Kidney tubule cell (primary cell): ENCODE measurements around the gene CHODL.

Source experiments
- DNase-seq: peaks from one replicate; pipeline ENCODE4 v3.0.0-alpha.2; 2018; ENCODE audit warnings: low spot score

CHODL gene, protein sequence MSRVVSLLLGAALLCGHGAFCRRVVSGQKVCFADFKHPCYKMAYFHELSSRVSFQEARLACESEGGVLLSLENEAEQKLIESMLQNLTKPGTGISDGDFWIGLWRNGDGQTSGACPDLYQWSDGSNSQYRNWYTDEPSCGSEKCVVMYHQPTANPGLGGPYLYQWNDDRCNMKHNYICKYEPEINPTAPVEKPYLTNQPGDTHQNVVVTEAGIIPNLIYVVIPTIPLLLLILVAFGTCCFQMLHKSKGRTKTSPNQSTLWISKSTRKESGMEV

GRCh38 chr21:18244671-18245463, at the start of gene CHODL:
CHODL (plus strand) TSS chr21:18244833; CDS start chr21:18245224, 391 bp downstream.
- DNase-seq: peak; percentile 3

- DNase-seq: no peak
These were observed 39.7 kb upstream of the CHODL start for GRCh38 chr21:18204931-18205330.

DNA sequence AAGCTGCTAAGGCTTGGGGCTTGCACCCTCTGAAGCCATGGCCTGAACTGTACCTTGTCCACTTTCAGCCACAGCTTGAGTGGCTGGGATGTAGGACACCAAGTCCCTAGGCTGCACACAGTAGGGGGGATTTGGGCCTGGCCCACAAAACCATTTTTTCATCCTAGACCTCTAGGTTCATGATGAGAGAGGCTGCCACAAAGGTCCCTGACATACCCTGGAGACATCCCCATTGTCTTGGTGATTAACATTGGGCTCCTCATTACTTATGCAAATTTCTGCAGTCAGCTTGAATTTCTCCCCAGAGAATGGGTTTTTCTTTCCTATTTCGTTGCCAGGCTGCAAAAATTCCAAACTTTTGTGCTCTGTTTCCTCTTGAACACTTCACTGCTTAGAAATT, 26.3 kb upstream of the CHODL start:
- no peak for DNase-seq

GRCh38 chr21:18220498-18220897, 24.1 kb upstream of the CHODL start:
- no peak for DNase-seq

GRCh38 chr21:18222346-18222745, 22.3 kb upstream of the CHODL start:
- no peak for DNase-seq

DNA sequence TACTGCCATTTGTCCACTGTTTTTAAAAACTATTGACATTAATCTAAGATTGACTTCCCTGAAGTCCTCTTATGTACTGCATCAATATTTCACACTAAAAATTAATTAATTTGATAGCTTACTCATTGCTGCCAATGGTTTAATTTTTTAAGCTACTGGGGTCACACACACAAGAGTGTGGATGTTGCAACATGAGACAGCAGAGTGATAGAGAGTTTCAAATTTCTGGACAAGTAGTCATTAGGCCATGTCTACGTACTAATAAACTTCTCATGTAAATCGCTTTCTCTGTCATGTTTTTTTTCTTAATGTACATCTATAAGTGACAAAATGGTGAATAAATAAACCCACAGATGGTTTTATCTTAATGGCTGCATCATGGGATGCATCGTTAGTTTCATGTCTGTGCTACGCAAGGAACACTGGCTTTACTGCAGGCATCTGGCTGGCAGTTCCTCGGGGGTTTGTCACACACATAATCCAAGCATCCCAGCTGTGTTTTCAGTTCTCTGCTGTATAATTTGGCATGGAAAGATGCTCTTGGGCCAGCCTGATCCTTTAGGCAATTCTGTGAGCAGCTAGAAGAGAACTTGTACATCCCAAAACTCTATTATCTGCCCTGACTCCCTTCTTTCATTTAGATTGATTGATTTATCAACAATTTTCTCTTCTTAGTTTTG, 16.4 kb upstream of the CHODL start:
- no peak for DNase-seq

GRCh38 chr21:18235545-18235944, 9.1 kb upstream of the CHODL start:
- DNase-seq: no peak

- peak; percentile 15 for DNase-seq
These were observed 883 bp downstream of the CHODL start for GRCh38 chr21:18245464-18245967.

DNA sequence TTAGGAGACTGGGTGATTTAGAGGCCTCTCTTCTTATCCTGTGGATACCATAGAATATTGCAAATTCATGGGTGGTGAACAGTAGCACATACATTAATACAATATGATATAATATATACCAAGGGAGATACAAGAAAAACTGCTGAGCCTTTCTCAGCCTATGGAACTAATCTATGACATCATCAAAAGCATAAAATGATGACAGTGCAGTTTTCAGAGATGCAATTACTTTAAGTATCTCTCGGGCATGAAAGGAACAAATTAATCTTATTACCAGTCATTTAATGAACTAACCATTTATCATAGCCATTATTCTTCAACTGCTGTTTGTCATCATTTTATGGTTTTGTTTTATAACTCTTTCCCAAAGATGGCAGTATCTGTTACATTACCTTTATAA, 3.5 kb downstream of the CHODL start:
- DNase-seq: no peak

DNA sequence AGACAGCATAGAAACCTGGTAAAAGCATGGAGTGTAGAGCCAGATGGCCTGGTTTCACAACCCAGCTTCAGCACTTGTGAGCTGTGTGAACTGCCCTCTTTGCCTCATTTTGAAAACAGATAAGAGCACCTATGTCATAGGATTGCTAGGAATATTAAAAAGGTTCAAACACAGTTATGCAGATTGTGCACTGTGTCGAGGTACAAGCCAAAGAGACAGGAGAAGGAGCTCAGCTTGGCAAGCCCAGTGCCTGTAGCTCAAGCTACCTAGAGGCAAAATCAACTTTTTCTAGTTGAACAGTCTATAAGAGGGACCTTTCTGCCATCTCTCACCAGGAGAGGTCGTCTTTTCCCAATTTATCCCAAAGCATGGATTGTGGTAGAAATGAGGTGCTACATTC, 5.0 kb downstream of the CHODL start:
- no peak for DNase-seq

DNA sequence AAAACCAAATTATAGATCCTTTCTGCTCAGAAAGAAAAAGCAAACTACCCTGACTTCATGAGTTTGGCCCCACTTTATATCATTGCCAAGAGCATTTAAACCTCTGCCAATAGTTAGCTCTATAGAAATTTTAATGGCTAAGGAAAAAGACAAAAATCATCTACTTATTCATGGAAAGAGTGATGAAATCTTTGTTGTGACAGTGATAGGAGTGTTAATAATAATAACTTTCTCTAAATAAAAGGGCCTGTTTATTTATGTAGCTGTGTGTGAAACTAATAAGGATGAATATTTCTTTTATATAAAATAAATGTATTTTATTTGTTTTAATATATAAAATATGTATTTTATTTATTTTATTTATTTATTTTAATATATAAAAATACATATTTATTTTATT, 6.4 kb downstream of the CHODL start:
- DNase-seq: no peak

DNA sequence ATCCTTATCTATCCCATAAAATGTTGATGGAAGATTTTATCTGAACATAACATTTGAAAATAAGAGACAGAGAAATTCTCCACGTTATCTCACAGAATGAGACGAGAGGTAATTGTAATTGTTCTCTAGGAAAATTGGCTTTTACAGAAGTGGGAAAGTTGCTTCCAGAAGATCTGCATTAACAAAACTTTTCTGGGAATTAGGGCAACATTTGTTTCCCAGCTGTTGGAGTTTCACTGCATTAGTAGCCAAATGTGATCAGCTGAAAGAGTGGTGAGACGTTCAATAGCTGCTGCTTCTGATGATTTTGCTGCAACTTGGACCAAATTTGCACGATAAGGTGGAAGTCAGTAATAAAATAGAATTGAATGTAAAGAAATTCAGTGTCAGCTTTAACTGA, 7.6 kb downstream of the CHODL start:
- DNase-seq: no peak

DNA sequence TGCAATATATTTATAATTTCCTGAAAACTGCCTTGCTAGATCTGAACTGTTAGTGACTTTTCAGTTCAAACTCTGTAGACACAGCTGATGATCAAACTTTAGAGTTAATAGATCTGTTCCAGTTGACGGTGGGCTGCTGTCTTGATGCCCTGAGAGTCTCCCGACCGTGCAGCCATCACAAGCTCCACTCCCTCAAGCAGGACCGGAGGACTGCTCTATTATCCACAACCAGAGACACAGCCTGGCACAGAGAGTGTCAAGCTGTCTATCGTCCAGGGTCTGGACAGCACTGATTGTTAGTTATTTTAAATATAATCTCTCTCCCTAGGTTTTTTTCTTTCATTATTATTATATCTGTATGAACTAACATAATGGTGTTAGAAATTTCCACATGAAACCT, 8.0 kb downstream of the CHODL start:
- no peak for DNase-seq

DNA sequence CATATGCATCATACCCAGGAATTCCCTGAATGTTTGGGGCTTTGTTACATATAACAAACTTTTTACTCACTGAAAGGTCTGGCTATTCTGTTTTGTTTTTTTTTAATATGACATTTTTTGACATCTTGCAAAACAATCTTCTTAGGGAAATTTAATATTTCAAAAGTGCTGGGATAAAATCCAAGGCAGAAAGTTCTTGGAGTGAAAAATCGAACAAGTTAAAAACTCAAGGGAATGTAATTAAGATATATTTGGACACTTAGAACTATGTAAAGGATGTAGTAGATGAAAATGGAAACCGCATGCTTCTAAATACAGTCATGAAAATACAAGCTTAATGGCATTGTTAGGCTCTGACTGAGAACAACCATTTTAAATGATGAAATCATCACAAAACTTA, 8.6 kb downstream of the CHODL start:
- no peak for DNase-seq

- DNase-seq: no peak
These were observed 9.2 kb downstream of the CHODL start for GRCh38 chr21:18253799-18254198.

DNA sequence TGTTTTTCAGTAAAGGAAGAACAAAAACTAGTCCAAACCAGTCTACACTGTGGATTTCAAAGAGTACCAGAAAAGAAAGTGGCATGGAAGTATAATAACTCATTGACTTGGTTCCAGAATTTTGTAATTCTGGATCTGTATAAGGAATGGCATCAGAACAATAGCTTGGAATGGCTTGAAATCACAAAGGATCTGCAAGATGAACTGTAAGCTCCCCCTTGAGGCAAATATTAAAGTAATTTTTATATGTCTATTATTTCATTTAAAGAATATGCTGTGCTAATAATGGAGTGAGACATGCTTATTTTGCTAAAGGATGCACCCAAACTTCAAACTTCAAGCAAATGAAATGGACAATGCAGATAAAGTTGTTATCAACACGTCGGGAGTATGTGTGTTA, 21.3 kb downstream of the CHODL start:
- no peak for DNase-seq

DNA sequence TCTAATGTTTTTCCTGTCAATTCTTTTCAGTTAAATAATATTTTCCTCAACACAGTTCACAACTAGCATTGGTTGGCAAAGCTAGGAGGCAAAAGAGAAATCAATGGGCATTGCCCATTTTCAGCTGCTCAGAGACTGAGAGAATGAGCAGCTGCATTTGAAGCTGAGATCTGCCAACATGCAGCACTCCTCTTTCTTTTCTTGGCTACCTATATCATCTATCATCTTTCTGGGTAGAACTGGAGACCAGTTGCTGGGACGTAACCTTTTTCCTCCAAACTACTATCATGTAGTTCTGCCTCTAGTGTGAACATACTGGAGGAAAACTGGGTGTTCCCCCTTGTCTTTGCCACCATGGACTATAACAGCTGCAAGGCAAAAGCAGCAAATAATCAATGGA, 22.9 kb downstream of the CHODL start:
- no peak for DNase-seq

- no peak for DNase-seq
These were observed 24.3 kb downstream of the CHODL start for GRCh38 chr21:18268906-18269305.

- DNase-seq: no peak
These were observed 25.2 kb downstream of the CHODL start for GRCh38 chr21:18269856-18270255.

GRCh38 chr21:18273400-18273799, 28.8 kb downstream of the CHODL start:
- no peak for DNase-seq

DNA sequence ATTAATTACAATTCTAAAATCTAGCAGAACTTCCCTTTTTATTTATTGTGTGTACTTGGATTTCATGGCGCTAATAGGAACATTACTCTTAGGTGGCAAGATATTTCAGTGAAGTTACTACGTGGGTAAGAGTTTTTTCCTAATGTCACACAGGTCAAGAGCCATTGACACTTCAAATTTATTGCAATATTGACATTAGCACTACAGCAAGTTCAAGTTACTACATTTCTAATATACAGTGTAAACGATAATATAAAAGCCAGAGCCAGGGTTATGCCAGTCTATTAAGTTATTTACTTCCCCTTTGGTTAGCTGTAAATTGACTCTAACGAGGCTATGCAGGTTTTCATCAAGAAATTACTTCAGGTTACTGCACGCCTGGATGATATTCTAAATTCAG, 29.7 kb downstream of the CHODL start:
- DNase-seq: no peak

DNA sequence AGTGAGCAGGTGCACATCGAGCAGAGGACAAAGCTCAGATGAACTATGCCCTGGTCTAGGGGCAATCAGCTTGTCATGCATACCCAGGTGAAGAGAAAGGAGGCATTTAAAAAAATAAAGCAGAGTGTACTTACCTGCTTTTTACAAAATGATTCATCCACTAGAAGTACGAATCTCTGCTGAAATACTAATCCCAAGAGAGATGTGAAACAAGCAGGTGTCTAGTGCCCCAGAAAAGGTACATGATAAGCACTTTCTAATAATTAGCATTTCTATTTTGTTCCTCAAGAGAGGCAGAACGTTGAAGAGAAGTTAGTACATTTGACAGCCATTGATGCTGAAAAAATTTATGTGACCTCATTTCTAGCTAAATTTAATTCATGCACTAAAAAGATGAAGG, 31.1 kb downstream of the CHODL start:
- no peak for DNase-seq

DNA sequence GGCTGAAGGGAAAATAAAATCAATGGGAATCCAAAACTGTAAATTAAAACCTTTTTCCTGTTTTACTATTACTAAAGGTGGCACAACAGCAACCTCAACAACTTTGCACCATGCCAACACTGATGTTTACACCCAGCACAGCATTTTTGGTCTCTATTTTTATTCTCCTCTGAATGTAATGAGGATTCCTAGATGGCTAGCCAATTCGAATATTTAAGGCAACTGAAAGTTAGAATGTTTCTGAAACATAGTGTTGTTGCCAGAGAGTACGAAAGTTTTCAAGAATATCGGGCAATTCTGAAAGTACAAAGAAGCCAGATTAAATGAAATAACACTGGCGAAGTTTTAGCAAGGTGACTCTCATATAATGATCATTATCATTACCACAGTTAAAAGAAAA, 40.7 kb downstream of the CHODL start:
- DNase-seq: no peak
